ENCODE measurements around the gene KLHL18. TPM values are rescaled to one million over a fixed set of nuclear protein-coding genes. Genes with fewer than 3 reads are reported as not detected.

The KLHL18 gene
- 26.7 and 32.3 TPM in 2 replicates for total RNA-seq

GRCh38 chr3:47282424-47283192 is at the start of gene KLHL18, which contains the start of gene KIF9:
KLHL18 (plus strand) TSS chr3:47282944; CDS start chr3:47282966, 22 bp downstream.
KIF9 (minus strand) TSS chr3:47282799; CDS start chr3:47277374, 5,425 bp downstream.

DNA sequence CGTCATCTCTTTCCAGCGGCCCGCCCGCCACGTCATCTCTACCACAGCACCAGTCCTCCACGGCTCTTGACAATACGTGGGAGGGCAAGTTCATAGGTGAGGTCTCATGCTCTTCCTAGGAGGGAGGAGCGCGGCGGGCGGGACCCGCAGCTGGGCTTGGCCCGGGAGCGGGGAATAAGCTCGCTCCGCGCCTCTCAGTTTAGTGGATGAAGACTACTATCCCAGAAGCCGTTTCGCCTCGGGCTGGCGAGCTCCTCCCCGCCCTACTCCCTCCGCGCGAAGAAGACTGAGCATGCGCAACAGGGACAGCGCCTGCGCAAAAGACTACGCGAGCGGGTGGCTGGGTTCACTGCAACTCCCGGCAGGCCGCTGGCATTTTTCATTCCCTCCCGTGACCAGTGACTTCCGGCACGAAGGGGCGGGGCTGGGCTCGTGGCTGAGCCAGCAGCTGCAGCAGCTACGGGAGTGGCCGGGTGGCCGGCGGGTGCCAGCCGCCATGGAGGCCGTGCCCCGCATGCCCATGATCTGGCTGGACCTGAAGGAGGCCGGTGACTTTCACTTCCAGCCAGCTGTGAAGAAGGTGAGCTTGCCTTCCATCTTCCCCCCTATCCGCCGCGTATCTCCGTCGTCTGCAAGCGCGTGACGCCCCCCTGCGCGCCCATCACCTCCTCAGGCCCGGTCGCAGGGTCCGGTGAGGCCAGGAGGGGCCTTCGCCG is 98.0 kb downstream of the KLHL18 start, which contains the start of gene PTPN23:
Gene PTPN23, plus strand, starts transcription at position 421 of the 716 bp plus-strand sequence. Its CDS starts 76 bp downstream, at position 497.

Other genes with a start within 250 kb of the KLHL18 start
- 32.8 and 59.8 TPM in 2 replicates for gene SETD2, start 118.8 kb upstream of the KLHL18 start, total RNA-seq
- 1.4 and 2.9 TPM in 2 replicates for gene KIF9, start 145 bp upstream of the KLHL18 start, total RNA-seq
- 13.7 and 33.0 TPM in 2 replicates for gene PTPN23, start 98.1 kb downstream of the KLHL18 start, total RNA-seq
- 63.9 and 123 TPM in 2 replicates for gene SCAP, start 193.0 kb downstream of the KLHL18 start, total RNA-seq
- gene ELP6, start 230.8 kb downstream of the KLHL18 start, total RNA-seq, result 20.5 and 20.9 TPM in 2 replicates